Upper lobe of right lung (tissue), 1 donor: ENCODE data around the gene ADAMTS2. TPM values are rescaled to one million over a fixed set of nuclear protein-coding genes. Genes with fewer than 3 reads are reported as not detected.

Experiments
- ATAC-seq: fragments of 200-7000 bp; cut with Tn5 transposase; one replicate; pipeline ENCODE4 v1.9.1; 2020; ENCODE audit warnings: mild to moderate bottlenecking, moderate library complexity
- DNase-seq: peaks from one replicate; pipeline ENCODE4 v3.0.0-alpha.2; 2020
- H3K27ac ChIP-seq: fragments of 200-600 bp; one replicate; pipeline ENCODE4 v1.8.0; 2022
- H3K27me3 ChIP-seq: fragments of 200-600 bp; one replicate; pipeline ENCODE4 v1.8.0; 2022; ENCODE audit warnings: mild to moderate bottlenecking
- H3K36me3 ChIP-seq: fragments of 200-600 bp; one replicate; pipeline ENCODE4 v1.8.0; 2022
- H3K4me1 ChIP-seq: fragments of 200-600 bp; one replicate; pipeline ENCODE4 v1.8.0; 2022
- H3K4me3 ChIP-seq: fragments of 200-600 bp; one replicate; pipeline ENCODE4 v1.8.0; 2022; ENCODE audit warnings: mild to moderate bottlenecking
- H3K9me3 ChIP-seq: fragments of 200-600 bp; one replicate; pipeline ENCODE4 v1.8.0; 2022
- intact Hi-C: fragments of 100-400 bp; cut with DNase I; formaldehyde crosslinking; loops from one replicate; pipeline ENCODE4 v1.11.0; 2022
- total RNA-seq: library from RNA; stranded (reverse); fragmentation: NEBNext Ultra II Directional; extraction: Animal tissue kit (Norgen Biotek cat#: 25700); gene quantifications from one replicate; pipeline ENCODE4 v1.2.1, GENCODE V29; 2021
- TF ChIP-seq, protein P1 (sequence below): fragments of 200-600 bp; IDR thresholded peaks from one replicate; pipeline ENCODE4 v1.8.0; 2022; ENCODE audit warnings: antibody characterized with exemption
- donor health status: DM: no; HTN: yes; CAD: no; lungs with severe emphysema.

The ADAMTS2 gene
- total RNA-seq, 1 donor from 2014 or later: 16.4 TPM

GRCh38 chr5:179118338-179118737, 226.9 kb downstream of the ADAMTS2 start:
- H3K36me3 ChIP-seq: no peaks in the 10 kb centered on the region
- H3K4me3 ChIP-seq: no peak overlapping the region
- no peak overlapping the region for H3K27ac ChIP-seq
- intact Hi-C loops: no loop called here
- H3K9me3 ChIP-seq: no peaks in the 10 kb centered on the region
- DNase-seq (no peak), ATAC-seq (no peak)
- H3K4me1 ChIP-seq: no peaks in the 10 kb centered on the region
- no peaks in the 10 kb centered on the region for H3K27me3 ChIP-seq
- TF ChIP-seq, protein P1, sequence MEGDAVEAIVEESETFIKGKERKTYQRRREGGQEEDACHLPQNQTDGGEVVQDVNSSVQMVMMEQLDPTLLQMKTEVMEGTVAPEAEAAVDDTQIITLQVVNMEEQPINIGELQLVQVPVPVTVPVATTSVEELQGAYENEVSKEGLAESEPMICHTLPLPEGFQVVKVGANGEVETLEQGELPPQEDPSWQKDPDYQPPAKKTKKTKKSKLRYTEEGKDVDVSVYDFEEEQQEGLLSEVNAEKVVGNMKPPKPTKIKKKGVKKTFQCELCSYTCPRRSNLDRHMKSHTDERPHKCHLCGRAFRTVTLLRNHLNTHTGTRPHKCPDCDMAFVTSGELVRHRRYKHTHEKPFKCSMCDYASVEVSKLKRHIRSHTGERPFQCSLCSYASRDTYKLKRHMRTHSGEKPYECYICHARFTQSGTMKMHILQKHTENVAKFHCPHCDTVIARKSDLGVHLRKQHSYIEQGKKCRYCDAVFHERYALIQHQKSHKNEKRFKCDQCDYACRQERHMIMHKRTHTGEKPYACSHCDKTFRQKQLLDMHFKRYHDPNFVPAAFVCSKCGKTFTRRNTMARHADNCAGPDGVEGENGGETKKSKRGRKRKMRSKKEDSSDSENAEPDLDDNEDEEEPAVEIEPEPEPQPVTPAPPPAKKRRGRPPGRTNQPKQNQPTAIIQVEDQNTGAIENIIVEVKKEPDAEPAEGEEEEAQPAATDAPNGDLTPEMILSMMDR: no peak

- peak; percentile 22 for DNase-seq
- H3K9me3 ChIP-seq: peaks cover 13% of the 10 kb centered on the region
These were observed 229.3 kb downstream of the ADAMTS2 start for GRCh38 chr5:179115845-179116524.

DNA sequence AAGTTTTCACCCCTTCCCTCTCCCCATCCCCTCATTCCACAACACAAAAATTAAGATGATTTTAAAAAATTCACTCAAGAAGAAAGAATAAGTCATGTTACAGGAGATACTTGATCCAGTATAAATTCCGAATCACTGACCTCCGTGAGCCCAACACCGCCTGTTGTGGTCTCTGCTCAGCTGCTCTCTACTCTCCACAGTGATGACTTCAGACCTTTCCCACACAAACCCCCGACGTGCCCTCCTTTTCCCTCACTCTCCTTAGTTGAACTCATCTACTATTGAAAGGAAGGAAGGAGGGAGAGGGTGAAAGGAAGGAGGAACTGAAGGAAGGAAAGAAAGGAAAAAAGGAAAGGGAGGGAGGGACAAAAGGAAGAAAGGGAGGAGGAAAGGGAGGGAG, 230.0 kb downstream of the ADAMTS2 start:
- peaks cover 13% of the 10 kb centered on the region for H3K9me3 ChIP-seq
- TF ChIP-seq, protein P1: no peak

More at GRCh38 chr5:179115845-179116524, 229.3 kb downstream of the ADAMTS2 start:
- H3K27me3 ChIP-seq: no peaks in the 10 kb centered on the region
- no peak for ATAC-seq
- no peaks in the 10 kb centered on the region for H3K4me1 ChIP-seq
- H3K4me3 ChIP-seq: no peak overlapping the region
- intact Hi-C loops: no loop called here
- no peaks in the 10 kb centered on the region for H3K36me3 ChIP-seq
- TF ChIP-seq, protein P1: no peak
- no peak overlapping the region for H3K27ac ChIP-seq

DNA sequence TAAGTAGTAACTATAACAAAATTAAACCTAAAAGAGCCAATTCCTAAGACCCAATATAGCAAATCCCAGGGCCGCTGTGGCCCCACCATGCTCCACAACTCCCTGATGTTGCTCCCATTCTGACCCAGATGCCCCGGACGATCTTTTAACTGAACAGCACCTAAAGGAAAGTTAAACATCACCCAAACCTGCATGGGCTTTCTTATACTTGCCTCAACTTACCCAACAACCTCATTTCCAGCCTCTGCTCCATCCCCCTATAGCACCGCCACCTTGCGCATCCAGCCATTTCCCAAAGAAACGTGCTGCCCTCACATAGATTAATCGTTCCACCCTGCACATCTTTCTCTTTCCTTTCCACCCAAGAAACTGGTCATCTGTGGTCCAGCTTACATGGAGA, 230.5 kb downstream of the ADAMTS2 start:
- Histone ChIP-seq H3K27me3 (no peaks in the 10 kb centered on the region), H3K36me3 (no peaks in the 10 kb centered on the region), H3K9me3 (peaks cover 13% of the 10 kb centered on the region), H3K4me3 (no peak overlapping the region), H3K4me1 (no peaks in the 10 kb centered on the region), H3K27ac (no peak overlapping the region)
- intact Hi-C loops: no loop called here
- ATAC-seq: no peak
- peak; percentile 10 for DNase-seq
- TF ChIP-seq, protein P1: no peak

More for the DNA sequence above, 230.0 kb downstream of the ADAMTS2 start:
- no peaks in the 10 kb centered on the region for H3K27me3 ChIP-seq
- ATAC-seq: no peak
- intact Hi-C loops: no loop called here
- H3K4me1 ChIP-seq: no peaks in the 10 kb centered on the region
- H3K36me3 ChIP-seq: no peaks in the 10 kb centered on the region
- no peak overlapping the region for H3K4me3 ChIP-seq
- no peak for DNase-seq
- no peak overlapping the region for H3K27ac ChIP-seq

- TF ChIP-seq, protein P1: no peak
- intact Hi-C loops: no loop called here
- Histone ChIP-seq H3K27ac (no peak overlapping the region), H3K4me1 (no peaks in the 10 kb centered on the region), H3K27me3 (no peaks in the 10 kb centered on the region), H3K9me3 (peaks cover 13% of the 10 kb centered on the region), H3K4me3 (no peak overlapping the region), H3K36me3 (no peaks in the 10 kb centered on the region)
- DNase-seq (no peak), ATAC-seq (no peak)
These were observed 231.2 kb downstream of the ADAMTS2 start for GRCh38 chr5:179113945-179114641.
